ENCODE data around the gene FABP1.

Gene FABP1

DNA sequence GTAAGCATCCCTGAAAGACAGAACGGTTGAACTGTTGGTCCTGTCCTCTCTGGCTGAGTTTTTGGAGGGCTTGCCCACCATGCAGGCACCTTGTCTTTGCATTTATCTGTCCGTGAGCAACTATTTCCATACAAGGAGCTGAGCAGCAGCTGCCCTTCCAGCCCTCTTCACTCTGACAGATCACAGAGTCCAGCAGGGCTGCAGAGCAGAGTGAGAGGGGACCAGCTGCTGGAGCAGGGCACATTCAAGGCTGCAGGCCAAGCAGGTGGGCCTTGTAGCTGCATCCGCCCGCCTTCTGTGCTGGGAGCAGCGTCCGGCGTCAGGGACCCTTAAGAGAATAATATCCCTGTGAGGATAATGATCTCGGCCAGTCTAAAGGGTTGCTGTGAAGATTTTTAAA, 50.8 kb downstream of the FABP1 start:
- DNase-seq: no peak

DNA sequence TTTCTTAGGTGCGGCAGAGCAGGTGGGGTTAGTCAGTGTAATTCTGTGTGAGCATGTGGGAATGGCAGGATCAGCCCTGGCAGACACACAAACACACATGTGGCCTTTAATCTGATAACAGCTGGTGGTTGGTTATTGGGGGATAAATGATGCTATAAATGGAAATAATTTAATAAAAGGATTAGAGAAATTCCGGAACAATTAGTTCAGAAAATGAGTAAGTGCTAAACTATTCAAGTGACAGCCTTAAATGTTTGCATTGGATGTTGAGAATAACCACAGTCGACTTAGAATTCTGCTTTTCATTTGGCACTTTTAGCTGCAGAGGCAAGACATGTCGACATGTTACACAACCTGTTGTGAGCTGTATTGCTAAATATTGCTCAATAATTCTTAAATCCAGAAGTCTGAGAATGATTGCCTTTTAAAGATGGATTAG, 53.0 kb downstream of the FABP1 start:
- DNase-seq: no peak

DNA sequence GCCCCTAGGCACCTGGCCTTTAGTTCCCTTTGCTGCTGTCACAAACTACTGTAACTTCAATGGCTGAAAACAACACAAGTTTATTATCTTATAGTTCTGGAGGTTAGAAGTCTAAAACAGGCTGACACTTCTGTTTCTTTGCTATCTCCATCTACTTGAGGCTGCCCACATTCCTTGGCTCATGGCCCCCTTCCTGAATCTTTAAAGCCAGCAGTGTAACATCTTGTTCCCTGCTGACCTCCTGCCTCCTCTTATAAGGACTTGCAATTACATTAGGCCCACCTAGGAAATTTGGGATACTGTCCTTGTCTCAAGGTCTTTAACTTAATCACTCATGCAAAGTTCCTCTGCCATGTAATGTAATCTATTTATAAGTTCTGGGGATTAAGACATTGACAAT, 53.7 kb downstream of the FABP1 start:
- no peak for DNase-seq
